Lung microvascular endothelial cell (primary cell): ENCODE results near the gene TBX3. TPM values are rescaled to one million over a fixed set of nuclear protein-coding genes. Genes with fewer than 3 reads are reported as not detected.
"Not testable (repeated sequence)": the region's sequence is repeated elsewhere in the genome, so short reads cannot be mapped to it uniquely, and the experiment has no call there.

ENCODE experiments used
- DNase-seq, 2 donors: peaks; one replicate each; pipeline versions ENCODE4 v3.0.0 to v3.0.0-alpha.2; 2010; ENCODE audit warnings: low read depth in 2 of 2
- total RNA-seq: library from RNA; depleted of rRNA; stranded (reverse); fragments of >200 nt; gene quantifications from 2 replicates; pipeline ENCODE4 v1.2.1, GENCODE V29; 2014

TBX3 gene
- 0.44 and 0.99 TPM in 2 replicates for total RNA-seq

DNA sequence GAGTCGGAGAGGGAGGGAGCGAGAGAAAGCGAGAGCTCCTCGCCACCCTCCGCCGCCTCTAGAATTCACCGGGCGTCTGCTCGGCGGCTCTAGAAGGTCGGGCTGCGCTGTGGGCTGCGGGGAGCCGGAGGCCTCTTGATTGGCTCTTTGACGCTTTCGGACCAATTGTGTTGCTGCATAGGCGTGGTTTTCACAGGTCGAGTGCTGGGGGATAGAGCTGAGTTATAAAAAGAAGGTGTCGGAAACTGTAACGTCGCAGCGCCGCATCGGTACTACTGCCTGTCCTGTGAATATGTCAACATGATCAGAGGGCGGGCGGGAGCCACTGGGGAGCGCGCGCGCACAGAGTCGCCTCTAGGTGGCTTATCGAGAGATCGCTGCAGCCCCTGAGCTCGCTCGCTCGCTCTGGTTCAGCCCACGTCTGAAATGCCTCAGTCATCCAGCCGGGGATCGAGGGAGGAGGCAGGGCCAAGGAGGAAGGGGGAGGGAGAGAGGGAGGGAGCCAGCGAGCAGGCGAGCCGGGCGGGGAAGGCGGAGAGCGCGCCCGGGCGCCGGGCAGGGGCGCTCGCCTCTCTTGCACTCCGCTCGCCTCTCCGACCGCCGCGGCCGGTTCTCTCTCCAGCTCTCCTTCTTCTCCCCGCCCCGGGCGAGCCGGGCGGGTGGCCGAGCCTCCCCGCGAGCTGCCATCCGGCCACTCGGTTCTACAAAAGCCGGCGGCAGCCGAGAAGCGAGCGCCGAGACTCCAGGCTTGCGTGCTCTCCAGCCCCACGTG lies at the start of gene TBX3:
Gene TBX3, minus strand, starts transcription at position 78 of the 772 bp plus-strand sequence. CDS start 975 bp downstream, outside the sequence.
- DNase-seq: peak; percentile 91 to 100

DNA sequence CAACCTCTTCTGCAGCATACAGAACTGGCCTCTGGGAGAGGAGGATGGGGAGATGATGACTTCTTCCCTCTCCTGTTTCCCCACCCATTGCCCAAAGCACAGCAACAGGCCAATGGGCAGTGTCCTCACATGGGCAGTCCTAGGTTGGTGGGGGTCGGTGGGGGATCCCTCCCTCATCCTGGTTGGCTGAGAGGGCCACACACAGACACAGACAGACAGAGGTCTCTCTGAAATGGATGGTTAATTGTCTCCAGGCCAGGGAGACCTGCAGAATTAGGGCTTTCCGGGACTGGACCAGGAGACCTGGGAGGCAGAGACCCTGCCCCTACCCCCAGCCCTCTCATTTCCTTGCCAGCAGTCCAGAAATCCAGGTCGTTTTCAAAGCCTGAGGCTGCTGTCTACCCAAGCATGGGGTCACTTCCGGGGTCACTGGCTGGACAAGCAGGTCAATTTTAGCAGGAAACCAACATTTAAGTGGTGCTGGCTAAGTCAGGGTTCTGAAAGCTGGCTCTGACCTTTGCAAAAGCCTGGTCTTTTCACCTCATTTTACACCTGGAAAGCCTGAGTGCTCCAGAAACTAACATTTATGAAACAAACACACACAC lies 48.6 kb upstream of the TBX3 start:
- DNase-seq: no peak

DNA sequence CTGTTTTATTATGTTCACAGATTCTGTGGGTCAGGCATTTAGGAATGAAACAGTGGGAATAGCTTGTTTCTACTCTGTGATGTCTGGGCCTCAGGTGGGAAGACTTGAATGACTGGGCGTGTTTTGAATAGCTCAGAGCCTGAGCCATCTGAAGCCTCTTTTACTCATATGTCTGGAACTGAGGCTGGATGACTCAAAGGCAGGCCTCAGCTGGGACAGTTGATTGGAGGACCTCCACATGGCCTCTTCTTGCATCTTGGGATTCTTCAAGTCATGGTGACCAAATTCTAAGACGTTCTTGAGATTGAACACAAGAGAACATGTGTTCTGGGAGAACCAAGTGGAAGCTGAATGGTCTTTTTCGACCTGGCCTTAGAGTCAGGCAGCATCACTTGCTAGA lies 45.8 kb upstream of the TBX3 start:
- DNase-seq: no peak

DNA sequence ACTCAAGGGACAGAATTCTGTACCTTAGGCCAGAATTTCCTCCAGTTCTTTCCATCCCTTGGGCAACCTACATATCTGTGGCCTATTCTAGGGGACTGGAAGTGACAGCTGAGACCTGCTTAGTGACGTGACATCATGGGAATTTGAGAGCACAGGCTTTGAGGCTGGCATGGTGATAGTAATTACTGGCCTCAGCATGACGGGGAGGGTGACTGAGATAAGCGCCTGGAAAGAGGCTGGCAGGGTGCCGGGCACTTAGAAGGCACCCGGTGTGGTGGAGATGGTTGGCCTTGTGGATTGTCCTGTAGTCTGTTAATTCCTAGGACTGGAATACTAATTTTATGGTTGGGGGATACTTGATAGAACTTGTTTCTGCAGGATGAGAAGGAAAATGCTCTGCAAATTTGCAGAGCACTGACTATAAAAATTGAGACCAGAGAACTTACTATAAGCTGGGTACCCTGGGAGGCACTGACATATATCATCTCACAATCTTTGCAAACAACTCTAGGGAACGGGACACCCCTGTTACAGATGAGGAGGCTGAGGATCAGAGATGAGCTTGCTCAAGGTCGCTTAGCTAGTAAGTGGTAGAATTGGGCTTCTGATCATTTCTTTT lies 42.2 kb upstream of the TBX3 start:
- no peak for DNase-seq

DNA sequence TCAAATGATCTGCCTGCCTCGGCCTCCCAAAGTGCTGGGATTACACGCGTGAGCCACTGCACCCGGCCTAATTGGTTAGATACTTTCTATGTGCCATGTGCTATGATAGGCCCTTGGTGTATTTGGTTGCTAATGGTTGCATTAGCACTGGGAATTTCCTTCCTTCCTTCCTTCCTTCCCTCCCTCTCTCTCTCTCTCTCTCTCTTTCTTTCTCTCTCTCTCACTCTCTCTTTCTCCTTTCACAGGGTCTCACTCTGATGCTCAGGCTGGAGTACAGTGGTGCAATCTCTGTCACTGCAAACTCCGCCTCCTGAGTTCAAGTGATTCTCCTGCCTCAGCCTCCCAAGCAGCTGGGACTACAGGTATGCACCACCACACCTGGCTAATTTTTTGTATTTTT lies 38.2 kb upstream of the TBX3 start:
- not testable (repeated sequence) for DNase-seq

DNA sequence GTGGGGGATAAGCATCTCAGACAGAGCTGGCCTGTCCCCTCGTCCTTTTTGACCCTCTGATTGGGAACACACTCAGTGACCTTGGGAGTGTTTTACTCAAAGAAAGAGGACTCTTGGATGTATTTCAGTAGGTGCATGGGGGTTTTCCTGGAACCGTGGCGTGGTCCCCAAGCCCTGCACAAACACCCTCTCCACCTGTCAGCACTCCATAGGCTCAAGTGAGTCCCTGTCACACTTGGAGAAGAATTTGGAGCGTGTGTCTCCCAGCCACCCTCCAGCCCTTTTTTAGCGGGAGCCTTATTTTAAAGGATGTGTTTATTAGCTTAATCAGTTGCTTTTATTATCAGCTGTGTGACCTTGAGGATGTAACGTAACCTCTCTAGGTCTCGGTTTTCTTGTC lies 37.3 kb upstream of the TBX3 start:
- DNase-seq: no peak

DNA sequence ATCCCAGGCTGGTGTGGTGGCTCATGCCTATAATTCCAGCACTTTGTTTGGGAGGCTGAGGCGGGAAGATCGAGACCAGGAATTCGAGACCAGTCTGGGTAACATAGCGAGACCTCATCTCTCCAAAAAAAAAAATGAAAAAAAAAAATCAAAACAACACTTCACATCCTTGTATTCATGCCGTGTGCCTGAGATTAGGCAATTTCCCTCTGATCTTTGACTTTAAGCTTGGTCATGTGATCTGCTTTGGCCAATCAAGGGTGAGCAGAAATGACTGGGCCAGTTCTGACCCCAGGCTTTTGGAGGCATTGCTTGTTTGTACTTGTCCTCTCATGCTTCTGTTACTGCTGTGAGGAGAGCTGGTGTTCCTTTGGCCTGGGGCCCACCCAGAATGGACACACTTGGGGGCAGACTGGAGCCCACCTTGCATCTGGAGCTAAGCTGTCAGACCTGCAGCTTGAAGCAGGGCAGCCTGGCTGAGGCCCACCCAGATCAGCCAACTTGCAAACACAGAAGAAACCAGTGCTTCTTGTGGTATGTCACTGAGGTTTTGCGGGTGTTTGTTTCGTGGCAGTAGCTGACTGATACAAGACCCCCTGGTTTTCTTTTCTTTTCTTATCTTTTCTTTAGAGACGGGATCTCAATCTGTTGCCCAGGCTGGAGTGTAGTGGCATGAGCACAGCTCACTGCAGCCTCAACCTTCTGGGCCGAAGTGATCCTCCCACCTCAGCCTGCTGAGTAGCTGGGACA lies 29.7 kb upstream of the TBX3 start:
- DNase-seq: no peak

DNA sequence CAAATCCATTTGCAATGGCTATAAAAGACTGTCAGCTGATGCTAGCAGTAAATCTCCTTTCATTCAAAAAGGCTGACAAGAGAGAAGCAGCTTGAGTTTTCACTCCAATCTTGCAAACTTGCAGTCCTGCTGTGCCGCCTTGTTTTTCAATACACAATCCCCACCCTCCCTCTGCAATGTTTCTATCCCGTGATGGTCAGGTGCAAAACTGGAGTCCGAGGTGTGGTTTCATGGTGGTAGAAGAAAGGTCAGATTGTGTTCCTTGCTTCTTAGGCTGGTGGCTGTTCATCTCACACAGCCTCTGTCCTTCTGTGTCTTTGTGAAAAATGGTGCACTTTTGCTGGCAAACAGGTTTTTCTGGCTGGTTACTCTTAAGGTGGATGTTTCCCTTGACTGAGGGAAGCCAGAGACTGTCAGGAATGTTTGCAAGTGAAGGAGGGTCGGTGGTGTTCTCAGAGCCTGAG lies 27.7 kb upstream of the TBX3 start:
- no peak for DNase-seq

DNA sequence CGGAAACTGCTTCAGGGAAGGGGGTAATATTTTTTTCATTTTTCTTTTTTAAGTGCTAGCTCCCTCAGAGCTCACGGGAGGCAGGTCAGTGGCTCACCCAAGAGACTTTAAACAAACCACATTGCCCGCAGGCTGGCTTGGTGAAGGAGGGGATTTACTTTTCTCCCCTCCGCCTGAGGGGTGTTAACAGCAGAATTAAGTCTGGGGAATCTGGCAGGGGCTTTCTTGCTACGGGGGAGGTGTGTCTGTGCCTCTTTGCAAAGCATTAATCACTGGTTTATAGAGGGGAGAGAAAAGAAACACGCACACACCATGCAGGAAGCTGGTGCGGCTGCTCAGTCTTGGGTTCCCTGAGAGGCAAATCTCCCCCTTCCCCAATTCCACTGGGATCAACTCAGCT lies 26.2 kb upstream of the TBX3 start:
- DNase-seq: no peak

DNA sequence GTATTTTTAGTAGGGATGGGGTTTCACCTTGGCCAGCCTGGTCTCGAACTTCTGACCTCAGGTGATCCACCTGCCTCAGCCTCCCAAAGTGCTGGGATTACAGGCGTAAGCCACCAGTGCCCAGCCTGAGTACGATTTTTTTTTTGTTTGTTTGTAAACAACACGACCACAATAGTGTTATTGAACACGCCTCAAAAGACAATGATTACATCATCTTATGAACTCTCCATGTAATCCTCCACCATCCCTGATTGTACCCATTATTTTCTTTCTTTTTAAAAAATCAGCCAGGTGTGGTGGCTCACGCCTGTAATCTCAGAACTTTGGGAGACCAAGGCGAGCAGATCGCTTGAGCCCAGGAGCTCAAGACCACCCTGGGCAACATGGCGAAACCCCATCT lies 25.1 kb upstream of the TBX3 start:
- DNase-seq: no peak

DNA sequence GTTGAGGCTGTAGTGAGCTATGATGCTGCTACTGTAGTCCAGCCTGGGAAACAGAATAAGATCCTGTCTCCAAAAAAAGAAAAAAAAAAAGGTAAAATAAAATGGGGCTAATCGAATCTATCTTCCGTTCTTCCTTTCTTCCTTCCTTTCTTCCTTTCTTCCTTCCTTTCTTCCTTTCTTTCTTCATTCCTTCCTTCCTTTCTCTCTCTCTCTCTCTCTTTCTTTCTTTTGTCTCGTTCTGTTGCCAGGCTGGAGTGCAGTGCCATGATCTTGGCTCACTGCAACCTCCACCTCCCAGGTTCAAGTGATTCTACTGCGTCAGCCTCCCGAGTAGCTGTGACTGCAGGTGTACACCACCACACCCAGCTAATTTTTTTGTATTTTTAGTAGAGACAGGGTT lies 24.6 kb upstream of the TBX3 start:
- DNase-seq: not testable (repeated sequence)

DNA sequence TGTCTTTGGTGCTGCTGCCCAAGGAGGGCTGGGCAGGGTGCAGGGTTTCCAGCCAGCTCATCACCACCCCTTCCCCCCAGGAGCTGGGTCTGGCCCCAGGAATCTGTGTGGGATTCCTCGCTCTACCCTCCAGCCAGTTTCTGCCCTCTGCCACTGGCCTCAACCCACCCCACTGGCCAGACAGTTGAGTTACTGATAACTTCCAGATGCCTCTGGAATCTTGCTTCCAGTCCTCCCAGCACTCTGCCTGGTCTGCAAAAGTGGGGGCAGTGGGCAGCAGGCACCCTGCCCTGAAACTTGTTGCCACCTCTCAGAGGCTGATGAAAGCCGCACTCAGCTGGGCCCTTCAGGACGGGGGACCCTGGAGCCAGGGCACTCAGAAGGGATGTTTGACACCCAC lies 20.1 kb upstream of the TBX3 start:
- no peak for DNase-seq

DNA sequence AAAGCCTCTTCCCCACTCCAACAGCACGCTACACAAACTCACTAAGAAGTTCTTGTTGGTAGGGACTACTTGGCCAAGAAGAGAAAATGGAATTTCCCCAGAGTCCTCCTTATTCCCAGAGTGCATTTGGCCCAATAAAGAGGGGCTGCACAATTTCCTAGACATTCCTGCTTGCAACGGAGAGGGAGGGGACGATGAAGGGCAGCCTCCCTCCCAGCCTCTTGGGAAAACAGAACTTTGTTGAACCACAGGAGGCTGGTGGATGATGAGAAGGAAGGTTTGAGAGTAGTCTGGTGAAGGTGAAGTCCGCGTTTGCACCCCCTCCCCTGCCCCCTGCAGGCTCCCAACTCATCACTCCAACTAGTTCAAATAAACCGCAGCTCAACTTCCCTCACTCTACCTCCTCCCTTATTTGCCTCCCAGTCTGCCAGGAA lies 19.1 kb upstream of the TBX3 start:
- DNase-seq: no peak

DNA sequence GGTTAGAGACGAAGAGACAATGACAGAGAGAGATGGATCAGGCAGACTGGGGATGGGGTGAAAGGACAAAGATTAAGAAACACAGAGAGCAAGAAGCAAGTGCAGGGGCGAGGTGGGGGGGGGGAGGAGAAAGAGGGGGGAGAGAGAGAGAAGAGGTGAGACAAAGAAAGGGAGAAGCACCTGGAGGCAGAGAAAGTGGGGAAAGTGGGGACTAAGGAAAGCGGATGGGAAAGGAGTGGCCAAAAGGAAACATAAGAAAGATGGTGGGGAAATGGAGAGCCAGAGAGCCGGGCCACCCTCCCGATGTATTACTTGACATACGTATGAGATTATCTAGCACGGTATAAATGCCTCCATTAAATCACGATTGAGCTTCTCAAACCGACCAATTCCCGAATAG lies 18.5 kb upstream of the TBX3 start:
- no peak for DNase-seq

DNA sequence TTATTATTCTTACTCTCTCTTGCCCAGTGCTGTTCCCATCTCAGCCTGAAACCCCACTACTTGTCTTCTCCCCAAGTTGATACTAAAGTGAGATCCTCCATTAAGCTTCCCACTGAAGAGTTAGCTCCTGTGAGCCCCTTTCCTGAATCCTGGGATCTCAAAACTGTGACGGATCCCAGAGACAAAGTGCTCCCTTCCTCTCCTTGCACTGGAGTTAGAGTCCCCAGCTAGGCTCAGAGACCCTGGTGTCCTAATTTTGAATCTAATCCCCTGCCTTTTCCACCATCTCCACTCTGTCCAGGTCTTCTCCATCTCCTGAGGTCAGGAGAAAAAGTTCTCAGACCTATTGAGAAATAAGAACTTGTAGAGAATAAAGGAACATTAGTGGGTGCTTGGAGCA lies 17.6 kb upstream of the TBX3 start:
- no peak for DNase-seq

DNA sequence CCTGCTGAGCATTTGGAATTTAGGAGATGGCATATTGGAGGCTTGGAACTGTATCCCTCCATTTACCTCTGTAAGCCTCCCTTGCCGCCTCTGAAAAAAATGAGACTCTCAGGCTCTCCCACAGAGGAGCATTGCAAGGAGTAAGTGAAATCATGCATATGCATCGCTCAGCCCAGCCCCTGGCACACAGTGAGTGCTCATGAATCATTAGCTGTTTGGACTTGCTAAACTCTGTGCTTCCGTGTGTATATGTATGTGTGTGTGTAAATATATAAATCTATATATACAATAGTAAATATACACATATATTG lies 17.1 kb upstream of the TBX3 start:
- no peak for DNase-seq

DNA sequence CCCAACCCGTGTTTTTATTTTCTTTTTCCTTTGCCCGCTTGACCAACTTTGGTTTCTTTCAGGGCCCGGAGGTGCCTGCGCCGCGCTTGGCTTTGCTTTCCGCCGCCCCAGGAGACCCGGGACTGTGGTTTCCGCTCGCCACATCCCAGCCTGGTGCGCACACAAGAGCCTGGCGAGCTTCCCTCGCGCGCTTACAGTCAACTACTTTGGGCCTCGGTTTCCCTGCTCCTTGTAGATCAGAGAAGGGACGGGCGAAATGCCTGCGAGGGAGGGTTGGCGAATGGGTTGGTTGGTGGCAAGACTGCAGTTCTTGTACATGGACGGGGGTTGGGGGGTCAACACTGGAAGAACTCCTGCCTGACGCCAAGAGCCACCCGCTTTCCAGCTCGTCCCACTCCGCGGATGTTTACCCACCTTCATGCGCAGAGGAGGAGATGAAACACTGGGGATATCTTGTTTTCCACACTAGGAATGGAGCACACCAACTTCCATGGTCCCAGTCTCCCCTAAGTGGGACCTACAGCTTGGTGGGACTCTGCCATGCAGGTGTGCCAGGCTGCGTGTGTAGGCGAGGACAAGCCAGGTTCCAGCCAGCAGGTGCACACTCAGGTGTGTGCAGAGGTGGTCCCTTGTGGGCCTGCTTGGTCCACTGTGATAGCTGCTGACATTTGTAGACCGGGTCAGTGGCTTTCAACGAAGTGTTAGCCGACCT lies 16.6 kb upstream of the TBX3 start:
- DNase-seq: no peak

DNA sequence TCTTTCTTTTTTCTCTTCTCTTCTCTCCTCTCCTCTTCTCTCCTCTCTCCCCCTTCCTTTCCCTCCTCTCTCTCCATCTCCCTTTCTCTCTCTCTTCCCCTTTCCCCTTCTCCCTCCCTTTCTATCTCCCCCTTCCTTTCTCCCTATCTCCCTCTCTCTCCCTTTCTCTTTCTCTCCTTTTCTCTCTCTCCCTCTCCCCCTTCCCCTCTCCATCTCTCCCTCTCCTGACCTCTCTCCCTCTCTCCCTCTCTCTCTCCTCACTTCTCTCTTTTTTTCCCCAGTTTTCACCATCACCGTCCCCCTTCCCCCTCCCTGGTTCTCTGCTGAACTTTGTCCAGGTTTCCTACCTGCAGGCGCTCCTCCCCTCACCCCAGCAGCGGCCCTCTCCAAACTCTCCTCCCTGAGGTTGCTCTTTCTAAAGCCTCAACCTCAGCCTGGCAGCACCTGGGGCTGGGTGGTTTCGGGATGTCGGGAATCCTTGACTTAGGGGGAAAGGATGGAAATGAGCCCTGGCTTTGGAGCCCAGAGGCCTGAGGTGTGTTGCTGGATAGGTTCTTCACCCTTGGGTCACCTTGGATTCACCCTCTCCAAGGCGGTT lies 14.7 kb upstream of the TBX3 start:
- no peak for DNase-seq

DNA sequence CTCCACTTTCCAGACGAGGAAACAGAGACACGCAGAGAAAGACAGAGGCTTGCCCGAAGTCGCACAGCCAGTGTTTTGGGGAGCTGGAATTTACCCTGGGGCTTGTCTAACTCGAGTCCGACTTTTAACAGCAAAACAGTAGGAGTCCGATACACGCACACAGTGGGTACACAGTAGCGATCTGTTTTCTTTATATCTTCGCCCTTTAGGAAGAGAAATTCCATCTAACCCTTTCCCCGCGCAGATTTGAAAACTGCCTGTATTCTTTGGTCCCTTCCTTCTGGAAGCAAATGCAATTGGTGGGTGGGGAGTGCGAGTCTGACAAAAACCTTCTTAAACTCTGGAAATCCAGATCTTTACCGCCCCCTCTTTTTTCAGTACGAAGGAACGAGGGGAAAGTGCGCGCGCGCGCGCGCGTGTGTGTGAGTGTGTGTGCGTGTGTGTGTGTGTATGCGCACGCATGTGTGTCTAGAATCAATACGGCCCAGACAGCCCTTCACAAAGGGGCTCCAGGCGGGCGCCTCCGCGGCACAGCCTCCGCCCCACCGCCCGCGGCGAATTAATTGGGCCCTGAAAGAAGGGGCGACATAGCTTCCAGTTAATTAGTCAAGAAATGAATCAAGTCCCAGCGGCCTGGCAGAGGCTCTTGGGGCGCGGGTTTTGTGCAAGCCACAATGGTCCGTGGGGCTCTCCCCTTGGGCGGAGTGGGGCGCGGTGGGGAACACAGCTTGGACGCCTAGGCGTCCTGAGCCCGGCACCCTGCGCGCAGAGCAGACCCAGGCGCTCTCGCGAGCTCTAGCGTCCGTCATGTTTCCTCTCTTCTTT lies 14.0 kb upstream of the TBX3 start:
- DNase-seq: no peak

DNA sequence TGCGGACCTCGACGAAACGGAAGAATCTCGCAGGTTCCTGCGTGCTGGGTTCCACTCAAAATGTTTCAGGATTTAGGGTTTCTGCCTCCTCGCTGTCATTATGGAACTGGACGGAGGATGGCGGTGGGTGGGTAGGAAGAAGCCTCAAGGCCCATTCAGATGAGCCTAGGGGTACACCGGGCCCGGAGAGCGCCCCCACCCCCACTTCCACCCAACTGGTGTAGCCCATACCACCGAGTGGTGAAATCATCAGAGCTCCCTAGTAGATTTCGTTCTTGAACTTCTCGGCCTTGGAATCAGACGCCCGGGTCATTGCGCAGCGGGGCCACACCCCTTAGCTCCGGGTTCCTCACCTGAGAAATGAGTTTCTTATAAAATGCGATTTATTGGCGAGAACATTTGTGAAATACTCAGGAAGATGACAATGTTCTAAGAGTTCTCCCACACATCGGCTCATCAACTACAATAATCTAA lies 13.3 kb upstream of the TBX3 start:
- DNase-seq: no peak
